ENCODE results near the gene DCAF16.

DCAF16 gene

DNA sequence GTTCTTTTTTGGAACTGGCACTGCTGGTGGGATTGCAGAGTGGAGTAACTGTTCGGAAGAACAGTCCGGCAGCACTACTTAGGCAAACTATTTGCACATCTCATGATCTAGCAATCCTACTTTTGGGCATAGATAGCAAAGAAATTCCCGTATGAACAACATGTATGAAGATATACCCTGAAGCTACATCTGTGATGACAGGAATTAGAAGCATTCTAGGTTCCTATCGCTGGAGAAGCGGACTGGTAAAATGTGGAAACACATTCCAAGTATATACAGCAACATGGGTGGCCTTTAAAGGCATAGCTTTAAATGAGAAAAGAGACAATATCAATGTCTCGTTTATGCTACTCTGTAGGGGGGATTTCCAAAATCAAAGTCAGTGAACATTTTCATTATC is 3.1 kb downstream of the DCAF16 start:
- peaks cover 9% of the 10 kb centered on the region; the same call in 1 of the 2 replicates for H3K4me1 ChIP-seq (ENCODE audit: insufficient read depth, low read length)
- H3K9ac ChIP-seq (ENCODE audit: low read depth, low read length), result no peak overlapping the region
- H3K36me3 ChIP-seq (ENCODE audit: insufficient read depth, low read length), result peaks cover 18% of the 10 kb centered on the region
- no peaks in the 10 kb centered on the region for H3K9me3 ChIP-seq (ENCODE audit: control insufficient read depth, insufficient read depth, low read length)

DNA sequence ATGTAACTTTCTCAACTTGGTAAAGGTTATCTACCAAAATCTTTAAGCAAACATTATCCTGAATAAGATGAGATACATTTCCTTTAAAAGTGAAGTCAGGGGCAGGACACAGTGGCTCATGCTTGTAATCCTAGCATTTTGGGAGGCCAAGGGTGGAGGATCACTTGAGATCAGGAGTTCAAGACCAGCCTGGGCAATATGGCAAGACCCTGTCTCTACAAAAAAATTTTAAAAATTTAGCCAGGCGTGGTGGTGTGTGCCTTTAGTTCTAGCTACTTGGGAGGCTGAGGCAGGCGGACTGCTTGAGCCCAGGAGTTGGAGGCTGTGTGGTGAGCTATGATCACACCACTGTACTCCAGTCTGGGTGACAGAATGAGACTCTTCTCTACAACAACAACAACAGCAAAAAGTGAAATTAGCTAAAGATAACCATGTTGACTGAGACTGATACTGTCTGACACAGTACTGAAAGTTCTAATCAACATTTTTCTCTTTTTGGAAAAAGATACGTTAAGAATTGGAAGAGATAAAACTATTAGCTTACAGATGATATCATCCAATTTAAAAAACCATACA is 4.9 kb downstream of the DCAF16 start:
- peaks cover 9% of the 10 kb centered on the region; the same call in 1 of the 2 replicates for H3K4me1 ChIP-seq (ENCODE audit: insufficient read depth, low read length)
- H3K9ac ChIP-seq (ENCODE audit: low read depth, low read length), result no peak overlapping the region
- H3K9me3 ChIP-seq (ENCODE audit: control insufficient read depth, insufficient read depth, low read length), result no peaks in the 10 kb centered on the region
- peaks cover 18% of the 10 kb centered on the region for H3K36me3 ChIP-seq (ENCODE audit: insufficient read depth, low read length)

DNA sequence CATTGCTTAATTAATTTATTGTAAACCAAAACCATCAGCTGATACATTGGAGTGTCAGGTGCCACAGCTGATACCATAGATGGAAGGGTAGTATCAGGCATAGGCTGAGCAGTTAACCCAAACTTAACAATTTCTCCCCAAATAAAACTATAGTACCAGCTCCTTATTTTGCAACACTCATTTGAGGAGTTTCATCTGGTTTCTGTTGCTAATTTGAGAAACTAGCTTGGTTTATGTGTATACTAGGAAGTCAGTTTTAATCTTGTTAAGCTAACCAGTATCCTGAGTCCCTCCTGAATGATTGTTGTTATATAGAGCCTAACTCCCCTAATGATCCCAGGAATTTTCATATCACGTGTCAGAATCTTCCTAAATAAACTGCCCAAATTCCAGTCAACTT is 12.7 kb downstream of the DCAF16 start:
- Histone ChIP-seq H3K9me3 (ENCODE audit: control insufficient read depth, insufficient read depth, low read length) (no peaks in the 10 kb centered on the region), H3K9ac (ENCODE audit: low read depth, low read length) (no peak overlapping the region), H3K4me1 (ENCODE audit: insufficient read depth, low read length) (no peaks in the 10 kb centered on the region), H3K36me3 (ENCODE audit: insufficient read depth, low read length) (no peaks in the 10 kb centered on the region)

DNA sequence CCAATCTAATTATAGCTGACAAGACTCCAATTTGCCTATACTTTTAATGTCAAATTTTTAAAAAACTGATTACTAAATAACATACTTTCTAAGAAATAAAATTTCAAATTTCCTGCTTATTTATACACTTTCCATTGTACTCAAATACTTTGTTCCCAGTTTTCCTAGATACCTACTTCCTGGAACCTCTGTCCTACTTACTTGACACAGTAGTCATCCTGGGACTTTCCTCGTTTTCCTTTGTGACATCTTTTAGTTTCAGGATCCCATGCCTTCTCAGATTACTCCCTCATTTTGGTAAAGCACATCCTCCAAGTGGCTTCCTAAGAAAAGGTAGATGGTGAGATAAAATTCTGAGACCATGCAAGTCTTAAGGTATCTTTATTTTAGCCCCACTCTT is 15.8 kb downstream of the DCAF16 start:
- no peaks in the 10 kb centered on the region for H3K36me3 ChIP-seq (ENCODE audit: insufficient read depth, low read length)
- H3K9me3 ChIP-seq (ENCODE audit: control insufficient read depth, insufficient read depth, low read length), result no peaks in the 10 kb centered on the region
- H3K9ac ChIP-seq (ENCODE audit: low read depth, low read length), result no peak overlapping the region
- no peaks in the 10 kb centered on the region for H3K4me1 ChIP-seq (ENCODE audit: insufficient read depth, low read length)

DNA sequence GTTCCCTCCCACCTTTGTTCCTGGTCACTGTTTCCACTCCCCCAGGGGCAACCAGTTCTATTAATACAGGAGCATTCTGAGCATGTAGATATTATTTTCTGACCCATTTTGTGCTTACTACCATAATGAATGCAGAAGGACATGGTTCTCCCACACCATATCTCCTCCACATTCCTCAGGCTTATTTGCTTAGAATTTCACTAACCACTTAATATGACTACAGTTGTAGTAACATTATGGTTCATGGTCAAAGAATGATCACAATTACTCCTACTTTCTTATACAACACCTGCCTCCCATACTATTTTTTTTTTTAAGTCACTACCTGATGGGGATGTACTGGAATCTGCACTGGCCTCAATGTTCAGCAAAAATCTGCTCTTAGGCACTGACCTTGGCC is 21.6 kb downstream of the DCAF16 start:
- Histone ChIP-seq H3K9ac (ENCODE audit: low read depth, low read length) (no peak overlapping the region), H3K36me3 (ENCODE audit: insufficient read depth, low read length) (no peaks in the 10 kb centered on the region), H3K9me3 (ENCODE audit: control insufficient read depth, insufficient read depth, low read length) (no peaks in the 10 kb centered on the region), H3K4me1 (ENCODE audit: insufficient read depth, low read length) (peaks cover 4% of the 10 kb centered on the region; the same call in 1 of the 2 replicates)

DNA sequence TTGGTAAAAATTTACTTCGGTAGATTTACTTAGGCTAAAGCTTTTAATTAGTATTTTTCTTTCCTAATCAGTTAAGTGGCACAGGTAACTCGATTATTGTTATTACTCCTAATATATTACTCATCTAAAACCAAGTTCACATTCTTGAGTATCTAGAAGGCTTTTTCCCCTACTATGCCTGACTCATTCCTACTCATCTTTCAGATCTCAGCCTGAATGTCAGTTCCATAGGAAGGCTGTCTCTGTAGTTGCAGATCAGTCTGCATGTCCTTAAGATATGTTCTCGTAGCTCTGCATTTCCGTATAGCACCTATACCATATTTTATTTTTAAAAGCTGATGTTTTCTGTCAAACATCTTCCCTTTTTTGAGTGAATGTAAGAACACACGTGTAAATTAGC is 23.2 kb downstream of the DCAF16 start:
- H3K9me3 ChIP-seq (ENCODE audit: control insufficient read depth, insufficient read depth, low read length), result no peaks in the 10 kb centered on the region; the same call in 1 of the 2 replicates
- H3K9ac ChIP-seq (ENCODE audit: low read depth, low read length), result no peak overlapping the region
- peaks cover 4% of the 10 kb centered on the region; the same call in 1 of the 2 replicates for H3K4me1 ChIP-seq (ENCODE audit: insufficient read depth, low read length)
- no peaks in the 10 kb centered on the region for H3K36me3 ChIP-seq (ENCODE audit: insufficient read depth, low read length)

DNA sequence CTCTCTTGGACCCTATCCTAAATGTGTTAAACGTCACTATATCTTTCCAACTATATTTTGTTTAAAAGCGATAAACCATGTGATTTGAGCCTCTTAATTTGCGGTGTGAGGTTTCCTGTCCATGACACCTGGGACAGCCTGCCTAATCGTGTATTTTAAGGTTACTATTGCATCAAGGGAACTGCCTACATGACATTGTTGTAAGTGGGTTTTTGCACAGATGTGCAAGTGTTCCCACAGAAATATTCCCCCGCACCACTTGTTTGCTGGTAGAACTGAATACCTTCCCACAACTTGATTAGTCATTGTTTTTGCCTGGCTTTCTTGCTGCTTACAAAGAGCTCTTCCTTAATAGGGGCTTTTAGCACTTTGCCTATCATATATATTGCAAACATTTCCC is 24.0 kb downstream of the DCAF16 start:
- H3K36me3 ChIP-seq (ENCODE audit: insufficient read depth, low read length), result no peaks in the 10 kb centered on the region
- H3K9me3 ChIP-seq (ENCODE audit: control insufficient read depth, insufficient read depth, low read length), result no peaks in the 10 kb centered on the region; the same call in 1 of the 2 replicates
- H3K4me1 ChIP-seq (ENCODE audit: insufficient read depth, low read length), result peaks cover 4% of the 10 kb centered on the region; the same call in 1 of the 2 replicates
- no peak overlapping the region for H3K9ac ChIP-seq (ENCODE audit: low read depth, low read length)

DNA sequence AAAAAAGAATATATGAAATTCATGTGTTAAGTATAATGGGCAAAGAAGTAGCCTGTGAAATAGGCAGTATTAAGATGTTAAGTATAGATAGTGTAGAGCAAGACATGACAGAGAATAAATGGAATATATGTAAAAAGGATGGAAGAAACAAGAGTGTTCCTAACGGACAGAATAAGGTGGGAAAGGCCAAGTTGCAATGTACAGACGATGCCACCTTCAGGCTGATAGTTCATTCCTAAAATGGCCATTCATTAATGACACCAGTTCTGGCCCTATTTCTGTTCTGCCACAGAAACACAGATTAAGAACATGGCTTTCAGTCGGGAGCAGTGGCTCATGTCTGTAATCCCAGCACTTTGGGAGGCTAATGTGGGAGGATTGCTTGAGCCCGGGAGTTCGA is 24.7 kb downstream of the DCAF16 start:
- no peaks in the 10 kb centered on the region for H3K36me3 ChIP-seq (ENCODE audit: insufficient read depth, low read length)
- H3K9me3 ChIP-seq (ENCODE audit: control insufficient read depth, insufficient read depth, low read length), result no peaks in the 10 kb centered on the region; the same call in 1 of the 2 replicates
- no peak overlapping the region for H3K9ac ChIP-seq (ENCODE audit: low read depth, low read length)
- peaks cover 4% of the 10 kb centered on the region; the same call in 1 of the 2 replicates for H3K4me1 ChIP-seq (ENCODE audit: insufficient read depth, low read length)

DNA sequence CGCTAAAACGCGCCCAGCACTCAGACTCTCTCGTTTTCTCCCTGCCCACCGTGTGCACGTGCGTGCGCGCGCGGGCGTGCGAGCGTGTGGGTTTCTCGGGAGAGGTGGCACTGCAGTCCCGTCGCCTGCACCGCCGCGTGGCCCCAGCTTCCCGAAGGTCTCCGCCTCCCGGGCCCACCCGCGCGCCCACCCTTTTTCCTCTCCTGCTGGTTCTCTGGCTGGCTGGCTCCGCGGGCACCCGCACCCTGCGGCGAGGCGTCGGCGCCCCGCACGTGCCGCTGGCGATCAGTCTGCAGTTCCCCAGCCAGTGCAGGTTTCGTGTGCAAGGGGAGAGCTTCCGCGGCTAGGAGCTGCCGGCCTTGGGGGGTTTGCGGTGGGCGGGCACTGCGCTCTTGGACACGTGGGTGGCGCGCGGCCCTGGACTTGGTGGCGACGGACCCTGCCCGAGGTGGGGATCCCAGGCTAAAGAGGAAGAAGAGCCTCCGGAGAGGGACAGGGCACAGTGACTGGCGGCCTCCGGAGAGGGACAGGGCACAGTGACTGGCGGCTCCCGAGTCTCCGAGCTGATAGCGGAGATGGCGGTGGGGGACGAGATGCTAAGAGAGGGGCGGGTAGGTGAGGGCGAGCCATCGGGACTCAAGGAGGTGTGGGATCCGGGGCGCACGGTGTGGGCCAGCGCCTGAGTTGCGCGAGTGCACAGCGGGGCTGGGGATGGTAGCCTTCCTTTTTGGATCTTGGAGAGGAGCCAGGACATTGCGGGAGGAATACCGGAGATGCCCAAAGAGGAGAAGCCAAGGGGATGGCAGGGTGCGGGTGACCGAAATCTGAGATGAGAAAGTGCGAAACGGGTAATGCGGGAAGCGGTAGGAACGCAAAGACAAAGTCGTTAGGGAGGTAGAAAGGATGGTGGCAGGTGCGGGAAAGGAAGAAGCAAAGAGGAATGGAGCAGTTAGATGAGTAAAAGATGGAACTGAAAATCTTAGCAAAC is 29.0 kb downstream of the DCAF16 start, which contains the start of gene FAM184B:
Gene FAM184B (minus strand): TSS at position 322 of the 988 bp plus-strand sequence. CDS start 322 bp downstream, outside the sequence.
- H3K4me1 ChIP-seq (ENCODE audit: insufficient read depth, low read length), result peaks cover 2% of the 10 kb centered on the region; the same call in 1 of the 2 replicates
- H3K9me3 ChIP-seq (ENCODE audit: control insufficient read depth, insufficient read depth, low read length), result no peaks in the 10 kb centered on the region; the same call in 1 of the 2 replicates
- peak within 1 kb of the TSS; percentile 63 for H3K9ac ChIP-seq (ENCODE audit: low read depth, low read length)
- H3K36me3 ChIP-seq (ENCODE audit: insufficient read depth, low read length), result no peaks in the 10 kb centered on the region

DNA sequence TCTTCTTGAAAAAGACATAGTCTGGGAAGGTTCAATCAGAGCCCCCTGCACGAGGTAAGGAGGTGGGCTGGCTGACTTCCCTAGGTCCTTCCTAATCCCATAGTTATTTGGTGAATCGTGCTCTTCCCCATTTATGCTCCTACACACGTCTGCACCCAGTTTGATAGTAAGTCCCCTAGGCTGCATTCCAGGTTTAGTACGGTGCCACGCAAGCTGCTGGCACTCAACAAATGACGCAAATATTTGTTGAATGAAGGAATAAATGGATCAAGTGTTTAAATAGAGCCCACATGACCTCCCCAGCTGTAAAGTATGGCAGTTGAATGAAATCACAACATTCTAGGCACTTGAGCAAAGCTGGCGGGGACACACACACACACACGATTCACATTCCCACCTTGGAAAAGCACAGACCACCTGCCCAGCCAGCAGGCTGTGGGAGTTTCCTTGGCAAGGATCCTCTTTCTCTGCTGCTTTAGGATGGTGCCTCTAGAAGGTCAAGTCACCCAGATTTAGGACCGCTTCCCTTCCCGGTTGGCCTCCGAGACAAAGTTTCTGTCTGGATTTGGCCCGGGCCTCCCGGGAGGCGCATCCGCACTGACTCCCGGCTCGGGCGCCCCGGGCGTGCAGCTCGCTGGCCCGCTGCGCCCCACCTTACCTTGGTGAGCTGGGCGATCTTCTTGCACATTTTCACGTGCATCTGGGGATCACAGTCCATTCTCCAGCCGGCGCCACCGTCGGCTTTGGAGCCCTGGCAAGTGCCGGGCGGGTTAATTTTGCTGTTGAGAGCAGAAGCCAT is 29.9 kb downstream of the DCAF16 start:
- H3K4me1 ChIP-seq (ENCODE audit: insufficient read depth, low read length), result no peaks in the 10 kb centered on the region; the same call in 1 of the 2 replicates
- no peaks in the 10 kb centered on the region; the same call in 1 of the 2 replicates for H3K9me3 ChIP-seq (ENCODE audit: control insufficient read depth, insufficient read depth, low read length)
- H3K36me3 ChIP-seq (ENCODE audit: insufficient read depth, low read length), result no peaks in the 10 kb centered on the region
- peak overlapping the region; percentile 63 for H3K9ac ChIP-seq (ENCODE audit: low read depth, low read length)

DNA sequence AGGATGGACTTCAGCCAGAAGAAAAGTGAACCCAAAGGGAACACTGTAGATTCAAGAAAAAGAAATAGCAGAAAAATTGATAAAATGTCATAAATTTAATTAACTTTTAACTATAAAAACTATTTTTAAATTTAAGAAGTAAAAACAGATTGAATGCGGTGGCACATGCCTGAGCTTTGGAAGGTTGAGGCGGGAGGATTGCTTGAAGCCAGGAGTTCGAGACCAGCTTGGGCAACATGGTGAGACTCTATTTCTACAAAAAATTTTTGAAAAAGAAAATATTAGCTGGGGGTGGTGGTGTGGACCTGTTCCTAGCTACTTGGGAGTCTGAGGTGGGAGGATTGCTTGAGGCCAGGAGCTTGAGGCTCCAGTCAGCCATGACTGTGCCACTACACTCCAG is 32.1 kb downstream of the DCAF16 start:
- no peaks in the 10 kb centered on the region; the same call in 1 of the 2 replicates for H3K4me1 ChIP-seq (ENCODE audit: insufficient read depth, low read length)
- H3K9ac ChIP-seq (ENCODE audit: low read depth, low read length), result no peak overlapping the region

DNA sequence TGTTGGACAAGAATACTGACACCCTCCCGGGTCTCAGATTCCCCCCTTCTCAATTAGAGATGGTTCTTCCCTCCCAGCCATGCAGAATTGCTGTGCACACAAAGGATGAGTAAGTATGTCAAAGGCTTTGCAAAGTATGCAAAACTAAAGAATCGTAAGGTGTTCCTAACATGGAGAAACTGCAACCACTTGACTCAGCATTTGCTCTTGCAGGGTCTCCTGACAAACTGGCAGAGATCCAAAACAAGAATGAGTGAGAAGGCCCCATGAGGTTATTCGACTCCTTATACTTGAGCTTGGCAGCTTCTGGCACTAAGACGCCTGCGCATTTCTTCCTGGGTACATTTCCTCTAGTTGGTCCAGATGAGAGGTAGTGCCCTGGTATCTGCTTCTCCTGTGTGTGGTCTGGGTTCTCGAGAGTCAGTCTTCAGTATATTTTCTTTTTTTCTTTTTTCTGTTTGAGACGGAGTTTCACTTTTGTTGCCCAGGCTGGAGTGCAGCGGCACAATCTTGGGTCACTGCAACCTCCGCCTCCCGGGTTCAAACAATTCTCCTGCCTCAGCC is 37.3 kb downstream of the DCAF16 start:
- Histone ChIP-seq H3K4me1 (ENCODE audit: insufficient read depth, low read length) (no peaks in the 10 kb centered on the region), H3K36me3 (ENCODE audit: insufficient read depth, low read length) (no peaks in the 10 kb centered on the region), H3K9me3 (ENCODE audit: control insufficient read depth, insufficient read depth, low read length) (no peaks in the 10 kb centered on the region), H3K9ac (ENCODE audit: low read depth, low read length) (no peak overlapping the region)

More for the DNA sequence above, 32.1 kb downstream of the DCAF16 start:
- Histone ChIP-seq H3K9me3 (ENCODE audit: control insufficient read depth, insufficient read depth, low read length) (no peaks in the 10 kb centered on the region; the same call in 1 of the 2 replicates), H3K36me3 (ENCODE audit: insufficient read depth, low read length) (no peaks in the 10 kb centered on the region)

DNA sequence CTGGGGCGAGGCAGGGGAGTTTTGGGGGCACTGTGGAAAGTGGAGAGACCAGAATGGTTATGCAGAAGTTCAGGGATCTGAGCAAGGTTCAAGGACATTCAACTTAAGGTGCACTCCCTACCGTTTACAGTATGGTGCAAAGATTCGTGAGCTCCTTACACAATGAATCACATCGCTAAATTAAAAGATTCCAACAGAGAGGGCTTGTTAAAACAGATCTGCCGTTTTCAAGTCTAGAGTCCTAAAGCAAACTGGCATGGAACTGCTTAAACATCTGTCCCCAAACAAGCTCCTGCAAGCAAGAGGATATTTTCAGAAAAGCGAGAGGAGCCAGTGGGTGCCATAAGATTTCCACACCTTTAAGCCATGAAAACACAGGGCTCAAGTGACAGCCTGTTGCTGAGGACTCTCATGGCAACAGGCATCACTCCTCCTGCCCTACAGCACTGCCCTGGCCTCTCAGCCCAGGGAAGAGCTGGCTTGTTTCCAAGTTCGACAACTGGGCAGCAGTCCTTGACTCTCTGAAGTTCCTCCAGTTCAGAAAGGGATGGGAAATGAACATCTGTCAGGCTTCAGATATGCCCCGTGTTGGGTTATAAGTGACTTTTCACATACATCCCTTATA is 39.2 kb downstream of the DCAF16 start:
- Histone ChIP-seq H3K4me1 (ENCODE audit: insufficient read depth, low read length) (no peaks in the 10 kb centered on the region), H3K9ac (ENCODE audit: low read depth, low read length) (no peak overlapping the region), H3K36me3 (ENCODE audit: insufficient read depth, low read length) (no peaks in the 10 kb centered on the region), H3K9me3 (ENCODE audit: control insufficient read depth, insufficient read depth, low read length) (no peaks in the 10 kb centered on the region)
